ENCODE measurements around the gene POU2F1. TPM values are rescaled to one million over a fixed set of nuclear protein-coding genes. Genes with fewer than 3 reads are reported as not detected.

Gene POU2F1
- total RNA-seq, 4 donors from 2014 or later = 8.7 to 34.0 (median 9.6) TPM

DNA sequence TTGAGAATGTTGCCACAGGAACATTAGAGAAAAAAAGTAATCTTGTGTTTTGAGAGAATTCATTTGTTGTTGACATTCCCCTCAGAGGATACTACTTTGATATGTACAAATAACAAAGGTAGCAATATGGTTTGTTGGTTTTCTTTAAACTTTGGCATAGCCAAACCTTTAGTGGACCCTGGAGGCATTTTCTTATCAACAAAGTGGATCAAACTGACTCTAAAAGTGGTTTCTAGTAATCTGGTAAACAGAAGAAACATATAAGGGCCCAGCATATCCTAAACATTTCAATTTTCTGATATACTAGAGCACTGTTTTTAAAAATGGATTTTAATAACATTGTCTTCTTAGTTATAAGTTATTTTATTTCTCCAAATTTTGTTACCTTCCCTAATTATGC, 29.8 kb downstream of the POU2F1 start:
- intact Hi-C loops (cut with DNase I; ENCODE audit: low total_unique reads) = no loop called here
- TF ChIP-seq, protein P1, sequence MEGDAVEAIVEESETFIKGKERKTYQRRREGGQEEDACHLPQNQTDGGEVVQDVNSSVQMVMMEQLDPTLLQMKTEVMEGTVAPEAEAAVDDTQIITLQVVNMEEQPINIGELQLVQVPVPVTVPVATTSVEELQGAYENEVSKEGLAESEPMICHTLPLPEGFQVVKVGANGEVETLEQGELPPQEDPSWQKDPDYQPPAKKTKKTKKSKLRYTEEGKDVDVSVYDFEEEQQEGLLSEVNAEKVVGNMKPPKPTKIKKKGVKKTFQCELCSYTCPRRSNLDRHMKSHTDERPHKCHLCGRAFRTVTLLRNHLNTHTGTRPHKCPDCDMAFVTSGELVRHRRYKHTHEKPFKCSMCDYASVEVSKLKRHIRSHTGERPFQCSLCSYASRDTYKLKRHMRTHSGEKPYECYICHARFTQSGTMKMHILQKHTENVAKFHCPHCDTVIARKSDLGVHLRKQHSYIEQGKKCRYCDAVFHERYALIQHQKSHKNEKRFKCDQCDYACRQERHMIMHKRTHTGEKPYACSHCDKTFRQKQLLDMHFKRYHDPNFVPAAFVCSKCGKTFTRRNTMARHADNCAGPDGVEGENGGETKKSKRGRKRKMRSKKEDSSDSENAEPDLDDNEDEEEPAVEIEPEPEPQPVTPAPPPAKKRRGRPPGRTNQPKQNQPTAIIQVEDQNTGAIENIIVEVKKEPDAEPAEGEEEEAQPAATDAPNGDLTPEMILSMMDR (IDR thresholded peaks at IDR 0.05) = no peak
- no peak for TF ChIP-seq POLR2A (IDR thresholded peaks at IDR 0.05)
- no peak overlapping the region for H3K4me3 ChIP-seq (ENCODE audit: low read depth, poor library complexity, severe bottlenecking)
- no peak for DNase-seq (ENCODE audit: low spot score in 2 of 2)

DNA sequence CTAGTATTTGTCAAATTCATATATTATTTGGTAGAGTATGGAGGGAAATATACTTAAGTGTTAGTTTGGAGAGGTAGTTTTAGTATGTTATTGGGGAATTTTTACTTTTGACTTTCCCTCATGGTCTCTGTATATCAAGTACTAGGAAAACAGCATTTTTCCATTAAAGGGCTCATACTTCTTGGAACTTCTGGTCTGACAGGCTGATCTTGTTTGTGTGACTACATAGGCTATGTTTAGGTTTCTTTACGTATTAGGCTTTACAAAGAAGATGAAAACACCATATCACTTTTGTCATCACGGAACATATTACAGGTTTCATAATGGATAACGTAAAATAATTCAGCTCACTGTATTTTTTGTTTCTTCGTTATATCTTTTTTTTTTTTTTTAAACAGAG, 30.8 kb downstream of the POU2F1 start:
- no peak for DNase-seq (ENCODE audit: low spot score in 2 of 2)
- intact Hi-C loops (cut with DNase I; ENCODE audit: low total_unique reads) = no loop called here
- no peak overlapping the region for H3K4me3 ChIP-seq (ENCODE audit: low read depth, poor library complexity, severe bottlenecking)
- WGBS, 2 donors = 86 to 88% methylated on average over 4 of the region's 4 CpGs
- TF ChIP-seq POLR2A (IDR thresholded peaks at IDR 0.05) = no peak
- TF ChIP-seq, protein P1 (IDR thresholded peaks at IDR 0.05) = no peak

DNA sequence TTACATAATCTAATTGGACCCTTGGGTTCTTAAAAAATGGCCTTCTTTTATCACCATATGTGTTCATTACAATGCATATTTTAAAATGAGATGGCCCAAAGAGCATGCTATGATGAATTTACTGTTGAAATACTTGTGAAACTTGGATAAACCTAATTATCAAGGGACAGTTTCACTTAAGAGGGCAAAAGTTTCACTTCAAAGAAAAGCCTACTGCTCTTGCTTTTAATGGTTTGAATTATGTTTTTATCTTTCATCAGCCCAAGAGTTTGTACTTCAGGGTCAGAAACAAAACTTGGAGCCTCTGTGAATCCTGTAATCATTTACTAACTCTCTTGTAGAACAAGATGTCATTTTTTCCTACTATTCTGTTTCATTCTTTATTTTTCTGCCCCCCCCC, 32.3 kb downstream of the POU2F1 start:
- no peak for DNase-seq (ENCODE audit: low spot score in 2 of 2)
- H3K4me3 ChIP-seq (ENCODE audit: low read depth, poor library complexity, severe bottlenecking) = no peak overlapping the region
- TF ChIP-seq, protein P1 (IDR thresholded peaks at IDR 0.05) = no peak
- no peak for TF ChIP-seq POLR2A (IDR thresholded peaks at IDR 0.05)
- intact Hi-C loops (cut with DNase I; ENCODE audit: low total_unique reads) = no loop called here

DNA sequence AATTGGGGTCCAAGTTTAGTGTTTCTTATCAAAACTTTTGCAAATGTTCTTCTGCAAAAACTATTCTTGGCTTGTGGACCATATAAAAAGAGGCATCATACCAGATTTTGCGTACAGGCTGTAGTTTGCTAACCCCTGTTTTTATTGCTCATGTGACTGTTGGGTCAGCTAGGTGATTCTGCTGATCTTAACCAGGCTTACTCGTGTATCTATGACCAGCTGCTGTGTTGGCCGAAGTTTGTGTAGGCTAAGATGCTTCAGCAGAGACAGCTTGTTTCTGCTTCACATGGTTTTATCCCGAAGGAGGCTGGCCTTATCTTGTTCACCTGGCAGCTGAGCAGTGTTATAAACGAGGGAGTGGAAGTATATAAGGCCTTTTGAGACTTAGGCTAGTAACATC, 38.2 kb downstream of the POU2F1 start:
- H3K4me3 ChIP-seq (ENCODE audit: low read depth, poor library complexity, severe bottlenecking) = no peak overlapping the region
- WGBS, 2 donors = 74 to 75% methylated on average over 5 of the region's 5 CpGs
- TF ChIP-seq POLR2A (IDR thresholded peaks at IDR 0.05) = no peak
- TF ChIP-seq, protein P1 (IDR thresholded peaks at IDR 0.05) = no peak
- intact Hi-C loops (cut with DNase I; ENCODE audit: low total_unique reads) = loop anchor here (2.0 kb wide), 1 partner anchor 74 kb away; no protein-coding TSS in a partner anchor
- no peak for DNase-seq (ENCODE audit: low spot score in 2 of 2)

DNA sequence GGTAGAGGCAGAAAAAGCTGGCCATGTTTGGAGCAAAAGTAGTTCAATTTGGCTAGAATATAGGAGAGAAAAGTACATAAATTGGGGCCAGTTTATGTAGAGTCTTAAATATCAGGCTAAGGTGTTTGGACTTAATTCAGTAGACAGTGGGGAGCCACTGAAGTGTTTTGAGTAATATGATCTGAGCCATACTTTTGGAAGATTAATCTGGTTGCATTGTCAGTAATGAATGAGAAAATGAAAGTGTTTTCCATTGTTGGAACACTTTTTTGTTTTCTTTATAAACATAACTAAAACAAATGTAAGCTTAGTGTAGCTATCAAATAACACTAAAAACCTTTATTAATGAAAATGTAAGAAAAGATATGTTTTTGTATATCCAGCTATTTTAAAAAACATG, 42.1 kb downstream of the POU2F1 start:
- intact Hi-C loops (cut with DNase I; ENCODE audit: low total_unique reads) = loop anchor here (10.0 kb wide), 1 partner anchor 272 kb away; no protein-coding TSS in a partner anchor
- H3K4me3 ChIP-seq (ENCODE audit: low read depth, poor library complexity, severe bottlenecking) = no peak overlapping the region
- no peak for DNase-seq (ENCODE audit: low spot score in 2 of 2)

DNA sequence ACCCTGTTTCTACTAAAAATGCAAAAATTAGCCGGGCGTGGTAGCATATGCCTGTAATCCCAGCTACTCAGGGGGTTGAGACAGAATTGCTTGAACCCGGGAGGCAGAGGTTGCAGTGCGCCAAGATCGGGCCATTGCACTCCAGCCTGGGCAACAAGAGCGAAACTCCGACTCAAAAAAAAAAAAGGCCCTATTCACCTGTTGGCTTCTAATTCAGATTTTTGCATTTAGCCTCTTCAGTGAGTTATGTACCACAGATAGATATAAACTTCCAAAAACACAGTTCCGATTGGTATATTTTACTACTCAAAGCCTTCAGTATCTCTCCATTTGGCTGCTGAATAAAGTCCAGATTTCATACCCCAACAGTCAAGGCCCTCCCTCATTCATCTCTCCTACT, 42.7 kb downstream of the POU2F1 start:
- WGBS, 2 donors = 97 to 99% methylated on average over 8 of the region's 8 CpGs
- intact Hi-C loops (cut with DNase I; ENCODE audit: low total_unique reads) = loop anchor here (10.0 kb wide), 1 partner anchor 271 kb away; no protein-coding TSS in a partner anchor

More for the DNA sequence above, 42.1 kb downstream of the POU2F1 start:
- no peak for TF ChIP-seq POLR2A (IDR thresholded peaks at IDR 0.05)
- TF ChIP-seq, protein P1 (IDR thresholded peaks at IDR 0.05) = no peak

More for the DNA sequence above, 42.7 kb downstream of the POU2F1 start:
- no peak overlapping the region for H3K4me3 ChIP-seq (ENCODE audit: low read depth, poor library complexity, severe bottlenecking)
- TF ChIP-seq, protein P1 (IDR thresholded peaks at IDR 0.05) = no peak
- TF ChIP-seq POLR2A (IDR thresholded peaks at IDR 0.05) = no peak
- DNase-seq (ENCODE audit: low spot score in 2 of 2) = no peak

Data from lower leg skin (tissue), 4 donors.